ENCODE measurements around the gene NR2C2AP.

Gene NR2C2AP

GRCh38 chr19:19212916-19213315 lies 9.7 kb upstream of the NR2C2AP start:
- H3K9ac ChIP-seq (ENCODE audit: low read length), result no peak overlapping the region
- H3K4me3 ChIP-seq (ENCODE audit: low read length), result no peak overlapping the region
- no peaks in the 10 kb centered on the region for H3K9me3 ChIP-seq (replicated peaks; ENCODE audit: insufficient read depth, low read length)
- H3K4me1 ChIP-seq (ENCODE audit: low read length), result no peaks in the 10 kb centered on the region
- no peaks in the 10 kb centered on the region for H3F3A ChIP-seq (ENCODE audit: insufficient read depth, low read length)
- no peak for DNase-seq
- H4K20me1 ChIP-seq (ENCODE audit: insufficient read depth, low read length), result no peaks in the 10 kb centered on the region
- H3K9me2 ChIP-seq (replicated peaks; ENCODE audit: insufficient read depth, low read length), result no peaks in the 10 kb centered on the region
- no peak overlapping the region for H3K4me2 ChIP-seq (ENCODE audit: low read depth, low read length)
- no peaks in the 10 kb centered on the region for H3K36me3 ChIP-seq (replicated peaks; ENCODE audit: insufficient read depth, low read length)
- no peak overlapping the region for H2AFZ ChIP-seq (ENCODE audit: low read length)
- H3K79me2 ChIP-seq (ENCODE audit: low read length), result no peaks in the 10 kb centered on the region
- no peak overlapping the region for H3K27ac ChIP-seq (ENCODE audit: low read length)
- peaks cover 72% of the 10 kb centered on the region for H3K27me3 ChIP-seq (replicated peaks; ENCODE audit: insufficient read depth, low read length)
- no peak for TF ChIP-seq EZH2 (optimal IDR thresholded peaks at IDR 0.05; ENCODE audit: low read depth, low read length)
- TF ChIP-seq CTCF (IDR thresholded peaks at IDR 0.05; ENCODE audit: low read length), result no peak
- TF ChIP-seq EZH2phosphoT487 (IDR thresholded peaks at IDR 0.05; ENCODE audit: low read length), result no peak

- Histone ChIP-seq H3K9ac (ENCODE audit: low read length) (no peak within 1 kb of the TSS), H4K20me1 (ENCODE audit: insufficient read depth, low read length) (no peaks in the 10 kb centered on the region), H3K36me3 (replicated peaks; ENCODE audit: insufficient read depth, low read length) (no peaks in the 10 kb centered on the region), H2AFZ (ENCODE audit: low read length) (no peak within 1 kb of the TSS), H3K4me1 (ENCODE audit: low read length) (no peaks in the 10 kb centered on the region), H3K79me2 (ENCODE audit: low read length) (no peaks in the 10 kb centered on the region), H3K4me3 (ENCODE audit: low read length) (no peak within 1 kb of the TSS), H3K9me2 (replicated peaks; ENCODE audit: insufficient read depth, low read length) (no peaks in the 10 kb centered on the region), H3K27ac (ENCODE audit: low read length) (no peak within 1 kb of the TSS), H3K9me3 (replicated peaks; ENCODE audit: insufficient read depth, low read length) (no peaks in the 10 kb centered on the region), H3K27me3 (replicated peaks; ENCODE audit: insufficient read depth, low read length) (peaks cover 66% of the 10 kb centered on the region), H3K4me2 (ENCODE audit: low read depth, low read length) (no peak within 1 kb of the TSS), H3F3A (ENCODE audit: insufficient read depth, low read length) (no peaks in the 10 kb centered on the region)
- DNase-seq, result no peak
- no peak for TF ChIP-seq EZH2 (optimal IDR thresholded peaks at IDR 0.05; ENCODE audit: low read depth, low read length)
- no peak for TF ChIP-seq CTCF (IDR thresholded peaks at IDR 0.05; ENCODE audit: low read length)
- no peak for TF ChIP-seq EZH2phosphoT487 (IDR thresholded peaks at IDR 0.05; ENCODE audit: low read length)
Observed at GRCh38 chr19:19211499-19212420, 8.5 kb upstream of the NR2C2AP start, which contains the start of gene NCAN. Gene NCAN (plus strand): TSS chr19:19211958. CDS start chr19:19216954, 4,996 bp downstream.

GRCh38 chr19:19209372-19209771 lies 6.2 kb upstream of the NR2C2AP start:
- Histone ChIP-seq H3K4me1 (ENCODE audit: low read length) (no peaks in the 10 kb centered on the region), H3K4me3 (ENCODE audit: low read length) (no peak overlapping the region), H3K9ac (ENCODE audit: low read length) (no peak overlapping the region), H2AFZ (ENCODE audit: low read length) (no peak overlapping the region), H3F3A (ENCODE audit: insufficient read depth, low read length) (no peaks in the 10 kb centered on the region), H3K9me2 (replicated peaks; ENCODE audit: insufficient read depth, low read length) (no peaks in the 10 kb centered on the region), H3K9me3 (replicated peaks; ENCODE audit: insufficient read depth, low read length) (no peaks in the 10 kb centered on the region), H3K27me3 (replicated peaks; ENCODE audit: insufficient read depth, low read length) (peaks cover 70% of the 10 kb centered on the region), H3K27ac (ENCODE audit: low read length) (no peak overlapping the region), H4K20me1 (ENCODE audit: insufficient read depth, low read length) (no peaks in the 10 kb centered on the region), H3K79me2 (ENCODE audit: low read length) (no peaks in the 10 kb centered on the region), H3K4me2 (ENCODE audit: low read depth, low read length) (no peak overlapping the region), H3K36me3 (replicated peaks; ENCODE audit: insufficient read depth, low read length) (no peaks in the 10 kb centered on the region)
- no peak for DNase-seq
- TF ChIP-seq CTCF (IDR thresholded peaks at IDR 0.05; ENCODE audit: low read length) (no peak), EZH2 (optimal IDR thresholded peaks at IDR 0.05; ENCODE audit: low read depth, low read length) (no peak), EZH2phosphoT487 (IDR thresholded peaks at IDR 0.05; ENCODE audit: low read length) (no peak)

All from MM.1S (cell line).